Measurements from ENCODE around the gene ARHGEF3. TPM values are rescaled to one million over a fixed set of nuclear protein-coding genes. Genes with fewer than 3 reads are reported as not detected.

Gene ARHGEF3
- total RNA-seq (2022; extraction: Qiagen RNA extraction), result 7.2 to 9.5 TPM (median 7.8 TPM) in 5 replicates

GRCh38 chr3:56801662-56802377 lies at the start of gene ARHGEF3:
ARHGEF3 (minus strand) TSS chr3:56801949; CDS start chr3:56801798, 151 bp downstream.

DNA sequence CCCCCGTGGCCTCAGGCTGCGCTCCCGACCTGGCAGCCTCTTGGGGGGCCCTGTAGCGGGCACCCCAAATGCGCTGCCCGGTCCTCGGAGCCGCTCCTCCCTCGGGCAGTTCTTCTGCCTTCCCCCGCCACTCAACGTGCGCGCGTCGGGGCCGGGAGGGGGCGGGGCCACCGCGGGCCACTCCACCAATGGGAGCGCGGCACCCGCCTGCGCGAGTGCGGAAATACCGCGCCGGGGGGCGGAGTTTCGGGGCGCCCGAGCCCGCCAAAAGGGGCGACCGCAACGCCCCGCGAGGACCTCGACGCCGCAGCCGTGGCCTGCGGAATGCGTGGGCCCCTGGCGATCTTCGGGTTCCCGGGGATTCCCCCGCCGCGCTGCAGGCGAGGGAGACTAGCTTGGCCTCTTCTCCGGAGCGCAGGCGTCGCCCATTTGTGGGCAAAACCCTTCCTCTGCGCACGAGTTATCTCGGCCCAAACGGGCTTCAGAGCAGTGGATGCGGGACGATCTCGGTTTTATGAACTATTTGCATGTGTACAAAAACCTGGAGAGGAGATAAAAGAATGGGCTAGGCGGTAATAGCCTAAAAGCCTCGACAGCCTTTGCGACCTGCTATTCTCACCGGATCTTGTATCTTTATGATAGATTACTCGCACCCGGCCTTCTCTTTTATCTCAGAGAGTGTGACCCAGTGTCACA lies 118.5 kb downstream of the ARHGEF3 start, which contains the start of gene TASOR:
TSS of gene TASOR (minus strand) at position 144 of the 696 bp plus-strand sequence. CDS start 259 bp downstream, outside the sequence.

Other genes with a start within 250 kb of the ARHGEF3 start
- gene CCDC66, start 244.8 kb downstream of the ARHGEF3 start, total RNA-seq (2022; extraction: Qiagen RNA extraction), result 4.4 to 6.4 TPM (median 5.2 TPM) in 5 replicates
- 17.1 to 21.0 TPM (median 19.2 TPM) in 5 replicates for gene TASOR, start 118.7 kb downstream of the ARHGEF3 start, total RNA-seq (2022; extraction: Qiagen RNA extraction)